Gastrocnemius medialis (tissue), 4 donors: ENCODE measurements around the gene RABGAP1L. TPM values are rescaled to one million over a fixed set of nuclear protein-coding genes. Genes with fewer than 3 reads are reported as not detected.

Experiments
- ATAC-seq, 2 donors: fragments of 150-250 bp; one replicate each; pipeline ENCODE4 v1.9.1; 2016
- DNase-seq, 2 donors: peaks; one replicate each; pipeline ENCODE4 v3.0.0-alpha.2; 2019
- H3K27ac ChIP-seq, 4 donors: fragments of 200-600 bp; sonication (generic); 1 replicate in 1 of 4; 2 replicates in 3 of 4; pipeline ENCODE4 v1.5.1; 2016 to 2018; ENCODE audit warnings: mild to moderate bottlenecking in 2 of 4, moderate library complexity in 1 of 4
- H3K27me3 ChIP-seq, 3 donors: fragments of 200-600 bp; sonication (generic) in 2 of 3; 1 replicate in 1 of 3; 2 replicates in 2 of 3; pipeline versions ENCODE4 v1.5.1 to v1.6.0; 2016 to 2019; ENCODE audit warnings: mild to moderate bottlenecking in 1 of 3, moderate library complexity in 1 of 3
- H3K36me3 ChIP-seq, 2 donors: fragments of 200-600 bp; sonication (generic) in 1 of 2; one replicate each; pipeline ENCODE4 v1.5.1; 2017 to 2018
- H3K4me1 ChIP-seq, 2 donors: fragments of 200-600 bp; sonication (generic) in 1 of 2; one replicate each; pipeline ENCODE4 v1.5.1; 2016 to 2017; ENCODE audit warnings: mild to moderate bottlenecking in 2 of 2
- H3K4me3 ChIP-seq, 4 donors: fragments of 200-600 bp; sonication (generic) in 3 of 4; 1 replicate in 1 of 4; 2 replicates in 3 of 4; pipeline ENCODE4 v1.5.1; 2016 to 2019; ENCODE audit warnings: mild to moderate bottlenecking in 2 of 4
- H3K9me3 ChIP-seq, 3 donors: fragments of 200-600 bp; sonication (generic) in 2 of 3; 1 replicate in 1 of 3; 2 replicates in 2 of 3; pipeline ENCODE4 v1.5.1; 2016 to 2019
- POLR2A ChIP-seq, 2 donors: fragments of 450-650 bp; IDR thresholded peaks; one replicate each; pipeline ENCODE4 v1.6.1; 2017; ENCODE audit warnings: antibody characterized with exemption in 2 of 2, mild to moderate bottlenecking in 2 of 2, moderate library complexity in 2 of 2
- in situ Hi-C, 4 donors: fragments of 200-750 bp; cut with MboI; loops; one replicate each; pipeline versions ENCODE4 v1.15.0 to v1.8.0; 2017; ENCODE audit warnings: low sequenced_read_pairs in 4 of 4
- intact Hi-C: fragments of 100-400 bp; cut with DNase I; formaldehyde crosslinking; loops from one replicate; pipeline ENCODE4 v1.15.1; 2023; ENCODE audit warnings: low total_unique reads
- total RNA-seq, 4 donors: library from RNA; depleted of rRNA; stranded (reverse); fragments of >200 nt; gene quantifications; one replicate each; pipeline versions ENCODE4 v1.1.0 to v1.2.3, GENCODE V29; 2016
- TF ChIP-seq, protein P1 (sequence below), 5 experiments: fragments of 450-650 bp in 3 of 5; fragments of 200-600 bp in 2 of 5; sonication (generic) in 2 of 5; IDR thresholded peaks in 4 of 5; conservative IDR thresholded peaks in 1 of 5; 1 replicate in 4 of 5; 2 replicates in 1 of 5; pipeline ENCODE4 v1.5.1; 2016 to 2019; ENCODE audit warnings: antibody characterized with exemption in 5 of 5, mild to moderate bottlenecking in 3 of 5, moderate library complexity in 3 of 5

The RABGAP1L gene
- total RNA-seq, 4 donors from 2014 or later = 8.8 to 22.2 (median 14.9) TPM

- ATAC-seq = no peak
- no peaks in the 10 kb centered on the region for H3K36me3 ChIP-seq
- in situ Hi-C loops = no loop called here
- DNase-seq = no peak
- H3K27me3 ChIP-seq = no peaks in the 10 kb centered on the region
- H3K9me3 ChIP-seq = no peaks in the 10 kb centered on the region
- peaks cover 28 to 33% of the 10 kb centered on the region in 2 donors for H3K4me1 ChIP-seq
- no peak overlapping the region for H3K4me3 ChIP-seq
- TF ChIP-seq, protein P1, sequence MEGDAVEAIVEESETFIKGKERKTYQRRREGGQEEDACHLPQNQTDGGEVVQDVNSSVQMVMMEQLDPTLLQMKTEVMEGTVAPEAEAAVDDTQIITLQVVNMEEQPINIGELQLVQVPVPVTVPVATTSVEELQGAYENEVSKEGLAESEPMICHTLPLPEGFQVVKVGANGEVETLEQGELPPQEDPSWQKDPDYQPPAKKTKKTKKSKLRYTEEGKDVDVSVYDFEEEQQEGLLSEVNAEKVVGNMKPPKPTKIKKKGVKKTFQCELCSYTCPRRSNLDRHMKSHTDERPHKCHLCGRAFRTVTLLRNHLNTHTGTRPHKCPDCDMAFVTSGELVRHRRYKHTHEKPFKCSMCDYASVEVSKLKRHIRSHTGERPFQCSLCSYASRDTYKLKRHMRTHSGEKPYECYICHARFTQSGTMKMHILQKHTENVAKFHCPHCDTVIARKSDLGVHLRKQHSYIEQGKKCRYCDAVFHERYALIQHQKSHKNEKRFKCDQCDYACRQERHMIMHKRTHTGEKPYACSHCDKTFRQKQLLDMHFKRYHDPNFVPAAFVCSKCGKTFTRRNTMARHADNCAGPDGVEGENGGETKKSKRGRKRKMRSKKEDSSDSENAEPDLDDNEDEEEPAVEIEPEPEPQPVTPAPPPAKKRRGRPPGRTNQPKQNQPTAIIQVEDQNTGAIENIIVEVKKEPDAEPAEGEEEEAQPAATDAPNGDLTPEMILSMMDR (IDR thresholded peaks at IDR 0.05 in 4 of 5, conservative IDR thresholded peaks at IDR 0.05 in 1 of 5) = no peak
- TF ChIP-seq POLR2A (IDR thresholded peaks at IDR 0.05) = no peak
- H3K27ac ChIP-seq = no peak overlapping the region
- intact Hi-C loops = no loop called here
Observed at GRCh38 chr1:174967845-174968705, 808.8 kb downstream of the RABGAP1L start.

GRCh38 chr1:174968750-174969244 lies 809.5 kb downstream of the RABGAP1L start:
- H3K27ac ChIP-seq = no peak overlapping the region
- no peaks in the 10 kb centered on the region for H3K36me3 ChIP-seq
- DNase-seq = no peak
- H3K4me1 ChIP-seq = peaks cover 22 to 26% of the 10 kb centered on the region in 2 donors
- TF ChIP-seq, protein P1 (IDR thresholded peaks at IDR 0.05 in 4 of 5, conservative IDR thresholded peaks at IDR 0.05 in 1 of 5) = no peak
- TF ChIP-seq POLR2A (IDR thresholded peaks at IDR 0.05) = no peak
- intact Hi-C loops (no loop called here), in situ Hi-C loops (no loop called here)
- H3K27me3 ChIP-seq = no peaks in the 10 kb centered on the region
- no peaks in the 10 kb centered on the region for H3K9me3 ChIP-seq
- no peak for ATAC-seq
- no peak overlapping the region for H3K4me3 ChIP-seq

- intact Hi-C loops (no loop called here), in situ Hi-C loops (loop anchor here in 1 of 4 donors (10.0 kb wide), 1 partner anchor 195 kb away; no protein-coding TSS in a partner anchor)
- Histone ChIP-seq H3K9me3 (no peaks in the 10 kb centered on the region), H3K27ac (no peak overlapping the region), H3K36me3 (no peaks in the 10 kb centered on the region), H3K27me3 (no peaks in the 10 kb centered on the region), H3K4me1 (peaks cover 11 to 15% of the 10 kb centered on the region in 2 donors), H3K4me3 (no peak overlapping the region)
- no peak for TF ChIP-seq POLR2A (IDR thresholded peaks at IDR 0.05)
- TF ChIP-seq, protein P1 (IDR thresholded peaks at IDR 0.05 in 4 of 5, conservative IDR thresholded peaks at IDR 0.05 in 1 of 5) = no peak
- ATAC-seq (no peak), DNase-seq (no peak)
Observed at GRCh38 chr1:174969977-174970376, 810.7 kb downstream of the RABGAP1L start.

GRCh38 chr1:174971466-174971865 lies 812.1 kb downstream of the RABGAP1L start:
- intact Hi-C loops = no loop called here
- no peak for ATAC-seq

More at GRCh38 chr1:174971466-174971865, 812.1 kb downstream of the RABGAP1L start:
- Histone ChIP-seq H3K27ac (no peak overlapping the region), H3K27me3 (no peaks in the 10 kb centered on the region), H3K4me1 (peaks cover 0 to 2% of the 10 kb centered on the region in 2 donors), H3K36me3 (no peaks in the 10 kb centered on the region), H3K4me3 (no peak overlapping the region), H3K9me3 (no peaks in the 10 kb centered on the region)
- DNase-seq = no peak
- in situ Hi-C loops = loop anchor here in 1 of 4 donors (10.0 kb wide), 1 partner anchor 197 kb away; no protein-coding TSS in a partner anchor
- no peak for TF ChIP-seq POLR2A (IDR thresholded peaks at IDR 0.05)
- TF ChIP-seq, protein P1 (IDR thresholded peaks at IDR 0.05 in 4 of 5, conservative IDR thresholded peaks at IDR 0.05 in 1 of 5) = no peak
